CD4-positive, alpha-beta memory T cell (primary cell): ENCODE measurements around the gene CDK11A. TPM values are rescaled to one million over a fixed set of nuclear protein-coding genes. Genes with fewer than 3 reads are reported as not detected.
"Not testable (repeated sequence)": the region's sequence is repeated elsewhere in the genome, so short reads cannot be mapped to it uniquely, and the experiment has no call there.

Experiments
- CTCF ChIA-PET: fragments of 350-600 bp; sonication (Branson Sonifier 250); formaldehyde crosslinking; loops from one replicate; lab custom pipeline; 2021; ENCODE audit warnings: inconsistent platforms; ENCODE audit not compliant: partially characterized antibody; lab: Charles Lee
- POLR2A ChIA-PET: fragments of 350-600 bp; sonication (Branson Sonifier 250); formaldehyde crosslinking; loops from one replicate; lab custom pipeline; 2021; ENCODE audit not compliant: partially characterized antibody; lab: Charles Lee
- DNase-seq, 5 donors: peaks; one replicate each; pipeline versions ENCODE4 v3.0.0 to v3.0.0-alpha.2; 2020 to 2022; ENCODE audit warnings: mixed read lengths in 1 of 5
- H3K27ac ChIP-seq: one replicate; pipeline ENCODE4 v1.7.0; 2013; ENCODE audit warnings: low read depth, low read length
- H3K27me3 ChIP-seq: 2 replicates; pipeline ENCODE4 v1.7.0; 2013; ENCODE audit warnings: mild to moderate bottlenecking, low read length, moderate library complexity; ENCODE audit not compliant: insufficient read depth
- H3K36me3 ChIP-seq: 2 replicates; pipeline ENCODE4 v1.7.0; 2013; ENCODE audit warnings: mild to moderate bottlenecking, low read length, moderate library complexity; ENCODE audit not compliant: insufficient read depth
- H3K4me1 ChIP-seq: 2 replicates; pipeline ENCODE4 v1.7.0; 2013; ENCODE audit warnings: mild to moderate bottlenecking, low read length, moderate library complexity; ENCODE audit not compliant: insufficient read depth
- H3K4me3 ChIP-seq, 2 donors: one replicate each; pipeline ENCODE4 v1.7.0; 2013; ENCODE audit warnings: low read length in 2 of 2, mild to moderate bottlenecking in 1 of 2
- H3K9me3 ChIP-seq, 2 donors: one replicate each; pipeline ENCODE4 v1.7.0; 2013; ENCODE audit warnings: low read length in 2 of 2, control low read depth in 1 of 2; ENCODE audit not compliant: control insufficient read depth in 1 of 2
- H3K27ac Mint-ChIP-seq, 7 donors: one replicate each; pipeline ENCODE4 v1.8.0; 2020 to 2021; ENCODE audit warnings: mixed read lengths in 7 of 7, mild to moderate bottlenecking in 6 of 7, inconsistent platforms in 3 of 7, moderate library complexity in 3 of 7
- H3K27me3 Mint-ChIP-seq, 2 donors: one replicate each; pipeline ENCODE4 v1.8.0; 2020 to 2021; ENCODE audit warnings: mixed read lengths in 2 of 2
- H3K36me3 Mint-ChIP-seq, 2 donors: one replicate each; pipeline ENCODE4 v1.8.0; 2020 to 2021; ENCODE audit warnings: mixed read lengths in 2 of 2, inconsistent platforms in 1 of 2, mild to moderate bottlenecking in 1 of 2
- H3K4me1 Mint-ChIP-seq, 4 donors: one replicate each; pipeline ENCODE4 v1.8.0; 2020 to 2021; ENCODE audit warnings: mixed read lengths in 4 of 4, mild to moderate bottlenecking in 1 of 4
- H3K4me3 Mint-ChIP-seq, 8 donors: one replicate each; pipeline ENCODE4 v1.8.0; 2020 to 2021; ENCODE audit warnings: mixed read lengths in 8 of 8, mild to moderate bottlenecking in 7 of 8, moderate library complexity in 6 of 8, inconsistent platforms in 3 of 8
- H3K9me3 Mint-ChIP-seq, 8 donors: one replicate each; pipeline ENCODE4 v1.8.0; 2020 to 2021; ENCODE audit warnings: mixed read lengths in 8 of 8, mild to moderate bottlenecking in 5 of 8, inconsistent platforms in 3 of 8, moderate library complexity in 1 of 8
- intact Hi-C: fragments of 100-400 bp; cut with micrococcal nuclease; formaldehyde crosslinking; loops from one replicate; pipeline ENCODE4 v1.15.1; 2023
- polyA plus RNA-seq, 2 donors: library from polyadenylated mRNA; unstranded; fragments of 300-500 nt; fragmentation: Illumina TruSeq; gene quantifications; one replicate each; pipeline ENCODE4 v1.2.3, GENCODE V29; 2021
- total RNA-seq, 2 experiments: library from RNA; stranded (reverse); gene quantifications; one replicate each; pipeline ENCODE4 v1.2.3, GENCODE V29; 2021

CDK11A gene
- total and polyA plus RNA-seq, 4 experiments from 2014 or later, result 7.2 to 162 (median 86.1) TPM

GRCh38 chr1:1692714-1693647 lies 31.2 kb downstream of the CDK11A start, which contains the start of gene SLC35E2B:
Gene SLC35E2B, minus strand, starts transcription at chr1:1692795. Its CDS starts 16,096 bp downstream, at chr1:1676699.
- H3K27me3 Mint-ChIP-seq, H3K4me1 ChIP-seq, CTCF ChIA-PET, H3K36me3 ChIP-seq, H3K9me3 Mint-ChIP-seq, H3K27me3 ChIP-seq, H3K9me3 ChIP-seq, H3K36me3 Mint-ChIP-seq: not testable (repeated sequence)
- H3K4me3 ChIP-seq, result peak within 1 kb of the TSS in 1 of 2 donors; percentile 45
- intact Hi-C loops, result loop anchor here (10.0 kb wide), 1 partner anchor 52 kb away; no protein-coding TSS in a partner anchor
- DNase-seq, result peak; percentile 96 to 98 (median 96)
- POLR2A ChIA-PET, result interaction anchor here (0.6 to 0.7 kb wide), 2 partner anchors 63 to 87 kb away, joined by 3 to 6 read pairs; no protein-coding TSS in a partner anchor
- Mint-ChIP-seq H3K4me1 (peaks cover 9 to 31% (median 14%) of the 10 kb centered on the region in 4 donors), H3K4me3 (peak within 1 kb of the TSS; percentile 69 to 90 (median 81)), H3K27ac (peak within 1 kb of the TSS; percentile 48 to 97 (median 91))
- H3K27ac ChIP-seq, result peak within 1 kb of the TSS; percentile 76

DNA sequence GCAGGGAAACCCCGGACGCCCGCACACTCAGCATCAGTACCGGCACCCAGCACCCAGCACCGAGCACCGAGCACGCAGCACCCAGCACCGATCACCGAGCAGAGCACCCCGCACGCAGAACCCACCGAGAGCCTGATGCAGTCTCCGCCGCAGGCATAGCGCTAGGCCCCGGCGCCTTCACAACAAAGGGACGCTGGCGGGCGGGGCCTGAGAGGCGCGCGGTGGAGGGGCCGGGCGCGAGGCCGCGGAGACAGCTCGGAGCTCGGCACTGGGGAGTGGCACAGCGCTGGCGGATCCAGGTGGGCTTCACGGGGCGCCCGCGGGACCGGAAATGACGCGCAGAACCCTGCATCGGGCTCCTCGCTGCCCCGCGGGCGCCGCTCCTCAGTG lies 31.8 kb downstream of the CDK11A start:
- H3K27ac Mint-ChIP-seq, result peak overlapping the region in 5 of 7 donors; percentile 41 to 97 (median 91)
- POLR2A ChIA-PET, result interaction anchor here (0.6 kb wide), 1 partner anchor 88 kb away, joined by 6 read pairs; no protein-coding TSS in a partner anchor
- intact Hi-C loops, result loop anchor here (10.0 kb wide), 1 partner anchor 52 kb away; no protein-coding TSS in a partner anchor

GRCh38 chr1:1691443-1691842 lies 32.7 kb downstream of the CDK11A start:
- H3K27me3 ChIP-seq, H3K4me3 Mint-ChIP-seq, H3K9me3 Mint-ChIP-seq, POLR2A ChIA-PET, H3K36me3 Mint-ChIP-seq, H3K27me3 Mint-ChIP-seq, DNase-seq, H3K4me3 ChIP-seq, H3K27ac Mint-ChIP-seq, H3K27ac ChIP-seq, H3K36me3 ChIP-seq, CTCF ChIA-PET, H3K9me3 ChIP-seq: not testable (repeated sequence)
- H3K4me1 ChIP-seq, result peaks cover 10% of the 10 kb centered on the region
- intact Hi-C loops, result loop anchor here (10.0 kb wide), 1 partner anchor 53 kb away; no protein-coding TSS in a partner anchor
- peaks cover 10 to 30% (median 14%) of the 10 kb centered on the region in 4 donors for H3K4me1 Mint-ChIP-seq

More for the DNA sequence above, 31.8 kb downstream of the CDK11A start:
- H3K36me3 ChIP-seq, H3K9me3 Mint-ChIP-seq, CTCF ChIA-PET, H3K36me3 Mint-ChIP-seq, H3K9me3 ChIP-seq, H3K27me3 Mint-ChIP-seq, H3K27me3 ChIP-seq: not testable (repeated sequence)
- peak in 1 of 5 donors; percentile 86 for DNase-seq
- Mint-ChIP-seq H3K4me1 (peaks cover 11 to 35% (median 17%) of the 10 kb centered on the region in 4 donors), H3K4me3 (peak overlapping the region; percentile 49 to 90 (median 81))
- H3K4me1 ChIP-seq, result peaks cover 10% of the 10 kb centered on the region
- H3K4me3 ChIP-seq, result peak overlapping the region in 1 of 2 donors; percentile 45
- H3K27ac ChIP-seq, result peak overlapping the region; percentile 76

DNA sequence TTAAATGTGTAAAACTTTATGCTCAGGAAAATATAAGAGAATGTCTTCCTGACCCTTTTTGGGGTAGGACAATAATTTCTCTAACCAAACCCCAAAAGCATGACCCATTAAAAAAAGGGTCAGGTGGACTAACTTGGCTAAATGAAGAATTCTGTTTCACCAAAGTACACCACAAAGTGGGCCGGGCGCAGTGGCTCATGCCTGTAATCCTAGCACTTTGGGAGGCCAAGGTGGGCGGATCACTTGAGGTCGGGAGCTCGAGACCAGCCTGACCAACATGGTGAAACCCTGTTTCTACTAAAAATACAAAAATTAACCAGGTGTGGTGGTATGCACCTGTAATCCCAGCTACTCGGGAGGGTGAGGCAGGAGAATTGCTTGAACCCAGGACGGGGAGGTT lies 34.6 kb downstream of the CDK11A start:
- H3K27ac ChIP-seq, H3K27me3 Mint-ChIP-seq, H3K9me3 ChIP-seq, H3K4me3 ChIP-seq, H3K36me3 ChIP-seq, POLR2A ChIA-PET, H3K27me3 ChIP-seq, H3K9me3 Mint-ChIP-seq, CTCF ChIA-PET, intact Hi-C loops, DNase-seq: not testable (repeated sequence)
- H3K4me3 Mint-ChIP-seq, result peak overlapping the region in 3 of 8 donors; percentile 21 to 48 (median 25)
- H3K36me3 Mint-ChIP-seq, result peaks cover 5 to 12% of the 10 kb centered on the region in 2 donors
- H3K4me1 ChIP-seq, result peaks cover 10% of the 10 kb centered on the region
- H3K27ac Mint-ChIP-seq, result peak overlapping the region in 2 of 7 donors; percentile 7 to 79
- peaks cover 11 to 33% (median 14%) of the 10 kb centered on the region in 4 donors for H3K4me1 Mint-ChIP-seq

GRCh38 chr1:1687846-1688245 lies 36.3 kb downstream of the CDK11A start:
- peaks cover 13 to 47% (median 15%) of the 10 kb centered on the region in 4 donors for H3K4me1 Mint-ChIP-seq
- Histone ChIP-seq H3K36me3 (no peaks in the 10 kb centered on the region), H3K4me3 (no peak overlapping the region), H3K4me1 (peaks cover 10% of the 10 kb centered on the region), H3K9me3 (no peaks in the 10 kb centered on the region), H3K27ac (no peak overlapping the region), H3K27me3 (no peaks in the 10 kb centered on the region)
- H3K4me3 Mint-ChIP-seq, result peak overlapping the region in 4 of 8 donors; percentile 33 to 73 (median 48)
- no peaks in the 10 kb centered on the region for H3K27me3 Mint-ChIP-seq
- no peak for DNase-seq
- POLR2A ChIA-PET, result interaction anchor here (1.3 kb wide), 1 partner anchor 17 kb away, joined by 3 read pairs; no protein-coding TSS in a partner anchor
- intact Hi-C loops, result no loop called here
- H3K9me3 Mint-ChIP-seq, result no peaks in the 10 kb centered on the region
- H3K27ac Mint-ChIP-seq, result peak overlapping the region in 5 of 7 donors; percentile 58 to 91 (median 68)
- peaks cover 10 to 16% of the 10 kb centered on the region in 2 donors for H3K36me3 Mint-ChIP-seq
- CTCF ChIA-PET, result no interaction called here

- Histone ChIP-seq H3K36me3 (no peaks in the 10 kb centered on the region), H3K27me3 (no peaks in the 10 kb centered on the region), H3K9me3 (no peaks in the 10 kb centered on the region), H3K4me3 (no peak overlapping the region), H3K27ac (no peak overlapping the region), H3K4me1 (peaks cover 10% of the 10 kb centered on the region)
- H3K27ac Mint-ChIP-seq, result peak overlapping the region in 1 of 7 donors; percentile 18
- H3K36me3 Mint-ChIP-seq, result peaks cover 10 to 16% of the 10 kb centered on the region in 2 donors
- no peaks in the 10 kb centered on the region for H3K9me3 Mint-ChIP-seq
- intact Hi-C loops, result no loop called here
- H3K4me1 Mint-ChIP-seq, result peaks cover 14 to 44% (median 18%) of the 10 kb centered on the region in 4 donors
- no peak overlapping the region for H3K4me3 Mint-ChIP-seq
- no peaks in the 10 kb centered on the region for H3K27me3 Mint-ChIP-seq
- DNase-seq, result no peak
- POLR2A ChIA-PET, result no interaction called here
- CTCF ChIA-PET, result interaction anchor here (1.5 kb wide), 1 partner anchor 11 kb away, joined by 3 read pairs; no protein-coding TSS in a partner anchor
These were observed 40.0 kb downstream of the CDK11A start for GRCh38 chr1:1684031-1684681.
